GM21576 (cell line): ENCODE data around the gene GRP.

Source experiments
- ATAC-seq: cut with Tn5 transposase; IDR thresholded peaks from one replicate; pipeline ENCODE4 v1.9.1; 2021; ENCODE audit warnings: mild to moderate bottlenecking, moderate library complexity; ENCODE audit not compliant: unreplicated experiment

GRP gene

GRCh38 chr18:59219672-59220163 lies at the start of gene GRP:
TSS of gene GRP (plus strand) at chr18:59220158. CDS start at chr18:59220266, 108 bp downstream.
- no peak for ATAC-seq

- no peak for ATAC-seq
These were observed 47.2 kb upstream of the GRP start for GRCh38 chr18:59172664-59173249.

- no peak for ATAC-seq
These were observed 42.5 kb upstream of the GRP start for GRCh38 chr18:59177485-59177884.

- ATAC-seq = no peak
These were observed 39.7 kb upstream of the GRP start for GRCh38 chr18:59180150-59180845.

- ATAC-seq = no peak
These were observed 37.3 kb upstream of the GRP start for GRCh38 chr18:59182673-59183072.

GRCh38 chr18:59189008-59189407 lies 30.9 kb upstream of the GRP start:
- ATAC-seq = no peak

GRCh38 chr18:59189746-59190145 lies 30.2 kb upstream of the GRP start:
- no peak for ATAC-seq

GRCh38 chr18:59196161-59196725 lies 23.7 kb upstream of the GRP start:
- ATAC-seq = no peak

- ATAC-seq = no peak
These were observed 22.3 kb upstream of the GRP start for GRCh38 chr18:59197636-59198035.

GRCh38 chr18:59198215-59198614 lies 21.7 kb upstream of the GRP start:
- ATAC-seq = no peak

- ATAC-seq = no peak
These were observed 19.2 kb upstream of the GRP start for GRCh38 chr18:59200787-59201186.

GRCh38 chr18:59202258-59202820 lies 17.6 kb upstream of the GRP start:
- ATAC-seq = no peak

- ATAC-seq = no peak
These were observed 12.5 kb upstream of the GRP start for GRCh38 chr18:59207506-59207905.

- ATAC-seq = no peak
These were observed 11.3 kb upstream of the GRP start for GRCh38 chr18:59208602-59209125.

- no peak for ATAC-seq
These were observed 9.7 kb upstream of the GRP start for GRCh38 chr18:59210299-59210698.

GRCh38 chr18:59211629-59212028 lies 8.3 kb upstream of the GRP start:
- ATAC-seq = no peak

- no peak for ATAC-seq
These were observed 1.9 kb upstream of the GRP start for GRCh38 chr18:59218018-59218417.

- no peak for ATAC-seq
These were observed 316 bp downstream of the GRP start for GRCh38 chr18:59220164-59220783.

GRCh38 chr18:59220784-59221765 lies 1.1 kb downstream of the GRP start:
- no peak for ATAC-seq

GRCh38 chr18:59222341-59222740 lies 2.4 kb downstream of the GRP start:
- no peak for ATAC-seq
